ENCODE measurements around the gene CATSPERE. TPM values are rescaled to one million over a fixed set of nuclear protein-coding genes. Genes with fewer than 3 reads are reported as not detected.

Gene CATSPERE
- total RNA-seq, 1 donor from 2014 or later, result 0.86 TPM

- peaks cover 20% of the 10 kb centered on the region for H3K9me3 Mint-ChIP-seq
- H3K4me1 Mint-ChIP-seq, result no peaks in the 10 kb centered on the region
- H4K20me1 ChIP-seq (ENCODE audit: low read depth), result no peaks in the 10 kb centered on the region
- no peak overlapping the region for H3K9ac ChIP-seq
- no peaks in the 10 kb centered on the region for H3K79me2 ChIP-seq (ENCODE audit: low read depth)
- H3K36me3 ChIP-seq, result no peaks in the 10 kb centered on the region
- TF ChIP-seq EZH2phosphoT487 (IDR thresholded peaks at IDR 0.05) (no peak), EZH2 (IDR thresholded peaks at IDR 0.05) (no peak), CTCF (IDR thresholded peaks at IDR 0.05) (no peak)
- no peak for DNase-seq (ENCODE audit: low spot score)
- H3K27me3 ChIP-seq, result no peaks in the 10 kb centered on the region
- H3K4me2 ChIP-seq, result no peak overlapping the region
- no peak overlapping the region for H3K4me3 ChIP-seq
- H3K36me3 Mint-ChIP-seq, result no peaks in the 10 kb centered on the region
- no peak overlapping the region for H3K27ac ChIP-seq
- no peak overlapping the region for H3K27ac Mint-ChIP-seq
- H3K4me1 ChIP-seq, result no peaks in the 10 kb centered on the region
- H2AFZ ChIP-seq (replicated peaks), result peak overlapping the region; percentile 73
- no peaks in the 10 kb centered on the region for H3F3A ChIP-seq (ENCODE audit: low read depth)
- no peaks in the 10 kb centered on the region for H3K9me3 ChIP-seq (ENCODE audit: low read depth)
- H3K27me3 Mint-ChIP-seq (ENCODE audit: insufficient read depth, low read depth), result no peaks in the 10 kb centered on the region
- no peak overlapping the region for H3K4me3 Mint-ChIP-seq
Observed at GRCh38 chr1:244502630-244503029, 41.6 kb downstream of the CATSPERE start.

- Histone ChIP-seq H3K9ac (no peak overlapping the region), H3K27me3 (no peaks in the 10 kb centered on the region), H2AFZ (replicated peaks) (no peak overlapping the region), H3K9me3 (ENCODE audit: low read depth) (no peaks in the 10 kb centered on the region), H3K27ac (no peak overlapping the region), H3F3A (ENCODE audit: low read depth) (no peaks in the 10 kb centered on the region), H4K20me1 (ENCODE audit: low read depth) (no peaks in the 10 kb centered on the region), H3K4me2 (no peak overlapping the region), H3K79me2 (ENCODE audit: low read depth) (no peaks in the 10 kb centered on the region), H3K4me1 (no peaks in the 10 kb centered on the region), H3K36me3 (no peaks in the 10 kb centered on the region), H3K4me3 (no peak overlapping the region)
- peaks cover 14% of the 10 kb centered on the region for H3K9me3 Mint-ChIP-seq
- TF ChIP-seq CTCF (IDR thresholded peaks at IDR 0.05) (no peak), EZH2phosphoT487 (IDR thresholded peaks at IDR 0.05) (no peak), EZH2 (IDR thresholded peaks at IDR 0.05) (no peak)
- no peak overlapping the region for H3K4me3 Mint-ChIP-seq
- no peaks in the 10 kb centered on the region for H3K36me3 Mint-ChIP-seq
- no peak overlapping the region for H3K27ac Mint-ChIP-seq
- H3K27me3 Mint-ChIP-seq (ENCODE audit: insufficient read depth, low read depth), result no peaks in the 10 kb centered on the region
- DNase-seq (ENCODE audit: low spot score), result no peak
- no peaks in the 10 kb centered on the region for H3K4me1 Mint-ChIP-seq
Observed at GRCh38 chr1:244513493-244513892, 52.4 kb downstream of the CATSPERE start.

- Histone ChIP-seq H3K9me3 (ENCODE audit: low read depth) (no peaks in the 10 kb centered on the region), H3F3A (ENCODE audit: low read depth) (no peaks in the 10 kb centered on the region), H3K36me3 (no peaks in the 10 kb centered on the region), H2AFZ (replicated peaks) (no peak overlapping the region), H3K27ac (no peak overlapping the region), H3K27me3 (no peaks in the 10 kb centered on the region), H3K4me3 (no peak overlapping the region), H3K79me2 (ENCODE audit: low read depth) (no peaks in the 10 kb centered on the region), H4K20me1 (ENCODE audit: low read depth) (no peaks in the 10 kb centered on the region), H3K9ac (no peak overlapping the region), H3K4me2 (no peak overlapping the region), H3K4me1 (no peaks in the 10 kb centered on the region)
- Mint-ChIP-seq H3K4me1 (no peaks in the 10 kb centered on the region), H3K27ac (no peak overlapping the region), H3K36me3 (no peaks in the 10 kb centered on the region), H3K4me3 (no peak overlapping the region), H3K9me3 (peaks cover 14% of the 10 kb centered on the region), H3K27me3 (ENCODE audit: insufficient read depth, low read depth) (no peaks in the 10 kb centered on the region)
- DNase-seq (ENCODE audit: low spot score), result no peak
- TF ChIP-seq EZH2phosphoT487 (IDR thresholded peaks at IDR 0.05), result no peak
- TF ChIP-seq CTCF (IDR thresholded peaks at IDR 0.05), result no peak
- no peak for TF ChIP-seq EZH2 (IDR thresholded peaks at IDR 0.05)
Observed at GRCh38 chr1:244515680-244516079, 54.6 kb downstream of the CATSPERE start.

Measured in neural progenitor cell (in vitro differentiated cells).